Gastrocnemius medialis (tissue), 4 donors: Measurements from ENCODE around the gene SAMD4A. TPM values are rescaled to one million over a fixed set of nuclear protein-coding genes. Genes with fewer than 3 reads are reported as not detected.
A peak's percentile ranks its signal among the peaks of the same experiment; 100 is the strongest.

Source experiments
- ATAC-seq, 2 donors: fragments of 150-250 bp; one replicate each; pipeline ENCODE4 v1.9.1; 2016
- DNase-seq, 2 donors: peaks; one replicate each; pipeline ENCODE4 v3.0.0-alpha.2; 2019
- H3K27ac ChIP-seq, 4 donors: fragments of 200-600 bp; sonication (generic); 1 replicate in 1 of 4; 2 replicates in 3 of 4; pipeline ENCODE4 v1.5.1; 2016 to 2018; ENCODE audit warnings: mild to moderate bottlenecking in 2 of 4, moderate library complexity in 1 of 4
- H3K27me3 ChIP-seq, 3 donors: fragments of 200-600 bp; sonication (generic) in 2 of 3; 1 replicate in 1 of 3; 2 replicates in 2 of 3; pipeline versions ENCODE4 v1.5.1 to v1.6.0; 2016 to 2019; ENCODE audit warnings: mild to moderate bottlenecking in 1 of 3, moderate library complexity in 1 of 3
- H3K36me3 ChIP-seq, 2 donors: fragments of 200-600 bp; sonication (generic) in 1 of 2; one replicate each; pipeline ENCODE4 v1.5.1; 2017 to 2018
- H3K4me1 ChIP-seq, 2 donors: fragments of 200-600 bp; sonication (generic) in 1 of 2; one replicate each; pipeline ENCODE4 v1.5.1; 2016 to 2017; ENCODE audit warnings: mild to moderate bottlenecking in 2 of 2
- H3K4me3 ChIP-seq, 4 donors: fragments of 200-600 bp; sonication (generic) in 3 of 4; 1 replicate in 1 of 4; 2 replicates in 3 of 4; pipeline ENCODE4 v1.5.1; 2016 to 2019; ENCODE audit warnings: mild to moderate bottlenecking in 2 of 4
- H3K9me3 ChIP-seq, 3 donors: fragments of 200-600 bp; sonication (generic) in 2 of 3; 1 replicate in 1 of 3; 2 replicates in 2 of 3; pipeline ENCODE4 v1.5.1; 2016 to 2019
- POLR2A ChIP-seq, 2 donors: fragments of 450-650 bp; IDR thresholded peaks; one replicate each; pipeline ENCODE4 v1.6.1; 2017; ENCODE audit warnings: antibody characterized with exemption in 2 of 2, mild to moderate bottlenecking in 2 of 2, moderate library complexity in 2 of 2
- in situ Hi-C, 4 donors: fragments of 200-750 bp; cut with MboI; loops; one replicate each; pipeline versions ENCODE4 v1.15.0 to v1.8.0; 2017; ENCODE audit warnings: low sequenced_read_pairs in 4 of 4
- intact Hi-C: fragments of 100-400 bp; cut with DNase I; formaldehyde crosslinking; loops from one replicate; pipeline ENCODE4 v1.15.1; 2023; ENCODE audit warnings: low total_unique reads
- total RNA-seq, 4 donors: library from RNA; depleted of rRNA; stranded (reverse); fragments of >200 nt; gene quantifications; one replicate each; pipeline versions ENCODE4 v1.1.0 to v1.2.3, GENCODE V29; 2016
- TF ChIP-seq, protein P1 (sequence below), 5 experiments: fragments of 450-650 bp in 3 of 5; fragments of 200-600 bp in 2 of 5; sonication (generic) in 2 of 5; IDR thresholded peaks in 4 of 5; conservative IDR thresholded peaks in 1 of 5; 1 replicate in 4 of 5; 2 replicates in 1 of 5; pipeline ENCODE4 v1.5.1; 2016 to 2019; ENCODE audit warnings: antibody characterized with exemption in 5 of 5, mild to moderate bottlenecking in 3 of 5, moderate library complexity in 3 of 5

Gene SAMD4A
- total RNA-seq, 4 donors from 2014 or later: 26.4 to 48.0 (median 42.2) TPM

DNA sequence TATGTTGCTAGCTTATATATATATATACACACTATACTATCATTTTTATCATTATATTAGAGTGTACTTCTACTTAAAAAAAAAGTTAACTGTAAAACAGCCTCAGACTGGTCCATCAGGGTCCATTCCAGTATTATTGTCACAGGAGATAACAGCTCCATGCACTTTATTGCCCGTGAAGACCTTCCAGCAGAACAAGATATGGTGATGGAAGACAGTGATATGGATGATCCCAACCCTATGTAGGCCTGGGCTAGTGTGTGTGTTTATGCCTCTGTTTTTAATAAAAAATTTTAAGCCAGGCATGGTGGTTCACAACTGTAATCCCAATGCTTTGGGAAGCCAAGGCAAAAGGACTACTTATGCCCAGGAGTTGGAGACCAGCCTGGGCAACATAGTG lies 249.5 kb downstream of the SAMD4A start:
- Histone ChIP-seq H3K27ac (no peak overlapping the region), H3K4me3 (no peak overlapping the region), H3K4me1 (no peaks in the 10 kb centered on the region), H3K9me3 (no peaks in the 10 kb centered on the region), H3K27me3 (no peaks in the 10 kb centered on the region), H3K36me3 (no peaks in the 10 kb centered on the region)
- in situ Hi-C loops: loop anchor here in 1 of 4 donors (10.0 kb wide), 1 partner anchor 262 kb away; no protein-coding TSS in a partner anchor
- TF ChIP-seq POLR2A (IDR thresholded peaks at IDR 0.05): no peak
- TF ChIP-seq, protein P1, sequence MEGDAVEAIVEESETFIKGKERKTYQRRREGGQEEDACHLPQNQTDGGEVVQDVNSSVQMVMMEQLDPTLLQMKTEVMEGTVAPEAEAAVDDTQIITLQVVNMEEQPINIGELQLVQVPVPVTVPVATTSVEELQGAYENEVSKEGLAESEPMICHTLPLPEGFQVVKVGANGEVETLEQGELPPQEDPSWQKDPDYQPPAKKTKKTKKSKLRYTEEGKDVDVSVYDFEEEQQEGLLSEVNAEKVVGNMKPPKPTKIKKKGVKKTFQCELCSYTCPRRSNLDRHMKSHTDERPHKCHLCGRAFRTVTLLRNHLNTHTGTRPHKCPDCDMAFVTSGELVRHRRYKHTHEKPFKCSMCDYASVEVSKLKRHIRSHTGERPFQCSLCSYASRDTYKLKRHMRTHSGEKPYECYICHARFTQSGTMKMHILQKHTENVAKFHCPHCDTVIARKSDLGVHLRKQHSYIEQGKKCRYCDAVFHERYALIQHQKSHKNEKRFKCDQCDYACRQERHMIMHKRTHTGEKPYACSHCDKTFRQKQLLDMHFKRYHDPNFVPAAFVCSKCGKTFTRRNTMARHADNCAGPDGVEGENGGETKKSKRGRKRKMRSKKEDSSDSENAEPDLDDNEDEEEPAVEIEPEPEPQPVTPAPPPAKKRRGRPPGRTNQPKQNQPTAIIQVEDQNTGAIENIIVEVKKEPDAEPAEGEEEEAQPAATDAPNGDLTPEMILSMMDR (IDR thresholded peaks at IDR 0.05 in 4 of 5, conservative IDR thresholded peaks at IDR 0.05 in 1 of 5): no peak
- intact Hi-C loops: no loop called here
- ATAC-seq (no peak), DNase-seq (no peak)

DNA sequence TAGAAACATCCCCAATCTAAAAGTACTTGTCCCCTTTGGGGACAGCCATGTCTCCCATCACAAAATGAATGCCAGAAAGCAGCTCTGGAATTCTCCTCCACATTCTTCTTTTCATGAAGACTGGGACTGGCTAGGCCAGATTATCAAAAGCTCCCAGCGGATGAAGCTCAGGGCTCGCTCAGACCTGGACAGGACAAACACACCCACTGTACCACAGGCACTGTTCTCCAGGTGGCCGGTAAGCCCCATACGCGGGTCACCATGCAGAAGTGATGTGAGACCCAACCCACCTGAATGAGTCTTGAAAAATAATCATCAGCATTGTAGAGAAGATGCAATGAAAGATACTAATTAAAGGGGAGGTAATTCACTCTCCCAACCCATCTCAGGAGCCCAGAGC lies 250.6 kb downstream of the SAMD4A start:
- in situ Hi-C loops: loop anchor here in 1 of 4 donors (10.0 kb wide), 1 partner anchor 263 kb away; no protein-coding TSS in a partner anchor
- Histone ChIP-seq H3K27ac (no peak overlapping the region), H3K36me3 (no peaks in the 10 kb centered on the region), H3K9me3 (no peaks in the 10 kb centered on the region), H3K4me3 (no peak overlapping the region), H3K27me3 (no peaks in the 10 kb centered on the region), H3K4me1 (no peaks in the 10 kb centered on the region)
- no peak for DNase-seq
- TF ChIP-seq, protein P1 (IDR thresholded peaks at IDR 0.05 in 4 of 5, conservative IDR thresholded peaks at IDR 0.05 in 1 of 5): no peak
- no peak for TF ChIP-seq POLR2A (IDR thresholded peaks at IDR 0.05)
- intact Hi-C loops: no loop called here
- ATAC-seq: no peak

DNA sequence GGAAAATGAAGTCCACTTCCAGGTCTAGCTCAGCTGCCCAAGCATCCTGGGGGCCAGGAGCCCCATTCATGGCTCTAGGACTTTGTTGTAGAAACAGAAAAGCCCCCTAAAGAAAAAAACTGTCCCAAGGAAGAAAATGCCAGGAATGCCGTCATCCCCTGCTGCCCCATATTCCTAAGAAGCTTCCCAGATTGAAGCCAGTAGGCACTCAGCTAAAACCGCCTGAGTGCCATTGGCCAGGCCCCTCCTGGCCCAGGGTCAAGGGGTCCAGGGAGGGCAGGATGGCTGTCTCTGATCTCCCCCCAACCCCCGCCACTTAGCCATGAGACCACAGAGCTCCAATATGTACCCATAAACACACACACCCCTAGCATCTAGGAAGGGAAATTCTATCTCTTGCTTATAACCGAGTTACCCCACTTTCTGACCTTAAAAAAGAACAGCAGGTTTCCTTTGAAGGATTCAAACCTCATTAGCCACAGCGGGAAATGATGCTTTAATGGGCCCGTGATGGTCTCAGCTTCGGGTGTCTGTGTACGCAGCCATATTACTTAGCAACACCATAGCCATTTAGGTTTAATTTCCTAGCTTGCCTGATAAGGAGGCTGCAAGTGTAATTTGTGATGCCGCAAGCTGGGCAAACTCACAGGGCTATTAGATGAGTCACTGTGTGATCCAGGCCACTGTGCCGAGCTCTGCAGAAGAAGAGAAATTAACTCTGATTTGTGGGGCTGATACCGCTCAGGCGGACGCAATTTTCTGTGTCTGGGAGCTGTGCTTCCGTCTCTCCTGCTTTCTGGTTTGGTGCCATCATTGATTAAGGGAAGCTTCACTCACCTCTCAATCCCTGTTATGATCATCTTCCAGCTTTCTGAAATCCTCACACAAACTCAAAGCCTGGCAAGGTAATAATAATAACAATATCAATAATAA lies 251.5 kb downstream of the SAMD4A start:
- H3K4me3 ChIP-seq: no peak overlapping the region
- in situ Hi-C loops (loop anchor here in 1 of 4 donors (10.0 kb wide), 1 partner anchor 264 kb away; no protein-coding TSS in a partner anchor), intact Hi-C loops (no loop called here)
- no peak for DNase-seq
- H3K9me3 ChIP-seq: no peaks in the 10 kb centered on the region
- H3K36me3 ChIP-seq: no peaks in the 10 kb centered on the region
- TF ChIP-seq, protein P1 (IDR thresholded peaks at IDR 0.05 in 4 of 5, conservative IDR thresholded peaks at IDR 0.05 in 1 of 5): no peak
- TF ChIP-seq POLR2A (IDR thresholded peaks at IDR 0.05): no peak
- H3K27me3 ChIP-seq: no peaks in the 10 kb centered on the region
- no peaks in the 10 kb centered on the region for H3K4me1 ChIP-seq
- no peak overlapping the region for H3K27ac ChIP-seq
- ATAC-seq: peak in 1 of 2 donors; percentile 31

DNA sequence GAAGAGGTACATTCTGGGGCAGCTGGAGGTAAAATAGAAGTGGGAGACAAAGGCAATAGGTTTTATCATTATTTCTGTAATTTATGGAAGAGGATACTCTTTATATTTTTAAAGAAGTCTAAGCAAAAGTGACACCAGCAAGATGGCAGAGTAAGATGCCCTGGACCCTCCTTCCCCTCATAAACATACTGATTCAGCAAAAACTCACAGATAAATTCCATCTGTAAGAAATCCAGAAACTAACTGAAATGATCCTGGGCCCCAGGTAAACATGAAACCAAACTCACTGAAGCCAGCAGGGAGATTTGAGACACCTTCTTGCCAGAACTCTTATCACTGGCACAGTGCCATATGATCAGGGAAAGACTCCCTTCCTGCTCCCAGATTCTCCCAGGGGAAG lies 255.8 kb downstream of the SAMD4A start:
- H3K27ac ChIP-seq: no peak overlapping the region
- ATAC-seq (no peak), DNase-seq (no peak)
- no peak overlapping the region for H3K4me3 ChIP-seq
- H3K36me3 ChIP-seq: no peaks in the 10 kb centered on the region
- H3K4me1 ChIP-seq: no peaks in the 10 kb centered on the region
- in situ Hi-C loops (no loop called here), intact Hi-C loops (no loop called here)
- TF ChIP-seq, protein P1 (IDR thresholded peaks at IDR 0.05 in 4 of 5, conservative IDR thresholded peaks at IDR 0.05 in 1 of 5): no peak
- no peak for TF ChIP-seq POLR2A (IDR thresholded peaks at IDR 0.05)
- H3K27me3 ChIP-seq: no peaks in the 10 kb centered on the region
- H3K9me3 ChIP-seq: peaks cover 0 to 9% (median 0%) of the 10 kb centered on the region in 3 donors
